Mucosa of descending colon (tissue), 3 donors: ENCODE data around the gene HBZ. TPM values are rescaled to one million over a fixed set of nuclear protein-coding genes. Genes with fewer than 3 reads are reported as not detected.

Source experiments
- ATAC-seq: fragments of 200-7000 bp; cut with Tn5 transposase; one replicate; pipeline ENCODE4 v1.9.1; 2020; ENCODE audit warnings: mild to moderate bottlenecking, moderate library complexity
- DNase-seq, 3 donors: peaks; one replicate each; pipeline ENCODE4 v3.0.0-alpha.2; 2020
- H3K36me3 ChIP-seq: fragments of 200-600 bp; one replicate; pipeline ENCODE4 v1.8.0; 2021; ENCODE audit warnings: low read depth, mild to moderate bottlenecking
- H3K4me1 ChIP-seq: fragments of 200-600 bp; one replicate; pipeline ENCODE4 v1.8.0; 2021; ENCODE audit warnings: low read depth, mild to moderate bottlenecking
- H3K4me3 ChIP-seq: fragments of 200-600 bp; one replicate; pipeline ENCODE4 v1.8.0; 2021; ENCODE audit warnings: mild to moderate bottlenecking
- H3K9me3 ChIP-seq: fragments of 200-600 bp; one replicate; pipeline ENCODE4 v1.8.0; 2021; ENCODE audit warnings: mild to moderate bottlenecking
- intact Hi-C, 2 donors: fragments of 100-400 bp; cut with DNase I in 1 of 2; cut with micrococcal nuclease in 1 of 2; formaldehyde crosslinking; loops; one replicate each; pipeline versions ENCODE4 v1.11.0 to v1.11.1; 2022; cut with DNase I, micrococcal nuclease
- total RNA-seq, 3 donors: library from RNA; stranded (reverse); fragmentation: NEBNext Ultra II Directional in 2 of 3; extraction: Animal tissue kit (Norgen Biotek cat#: 25700) in 2 of 3; gene quantifications; one replicate each; pipeline versions ENCODE4 v1.2.1 to v1.2.4, GENCODE V29; 2021 to 2023
- TF ChIP-seq, protein P1 (sequence below): fragments of 200-600 bp; IDR thresholded peaks from one replicate; pipeline ENCODE4 v1.8.0; 2022; ENCODE audit warnings: antibody characterized with exemption, mild to moderate bottlenecking
- donor health status: DM: no; HTN: no; CAD: no; lungs with moderate emphysema.
- donor health status: DM: no; HTN: no; CAD: no.
- donor health status: DM: no; HTN: yes; CAD: no.

Gene HBZ
- total RNA-seq, 3 donors from 2014 or later: 0.41 TPM; not detected in 2

DNA sequence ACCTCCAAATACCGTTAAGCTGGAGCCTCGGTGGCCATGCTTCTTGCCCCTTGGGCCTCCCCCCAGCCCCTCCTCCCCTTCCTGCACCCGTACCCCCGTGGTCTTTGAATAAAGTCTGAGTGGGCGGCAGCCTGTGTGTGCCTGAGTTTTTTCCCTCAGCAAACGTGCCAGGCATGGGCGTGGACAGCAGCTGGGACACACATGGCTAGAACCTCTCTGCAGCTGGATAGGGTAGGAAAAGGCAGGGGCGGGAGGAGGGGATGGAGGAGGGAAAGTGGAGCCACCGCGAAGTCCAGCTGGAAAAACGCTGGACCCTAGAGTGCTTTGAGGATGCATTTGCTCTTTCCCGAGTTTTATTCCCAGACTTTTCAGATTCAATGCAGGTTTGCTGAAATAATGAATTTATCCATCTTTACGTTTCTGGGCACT, 25.0 kb downstream of the HBZ start:
- intact Hi-C loops: no loop called here
- no peaks in the 10 kb centered on the region for H3K9me3 ChIP-seq
- no peak for ATAC-seq
- TF ChIP-seq, protein P1, sequence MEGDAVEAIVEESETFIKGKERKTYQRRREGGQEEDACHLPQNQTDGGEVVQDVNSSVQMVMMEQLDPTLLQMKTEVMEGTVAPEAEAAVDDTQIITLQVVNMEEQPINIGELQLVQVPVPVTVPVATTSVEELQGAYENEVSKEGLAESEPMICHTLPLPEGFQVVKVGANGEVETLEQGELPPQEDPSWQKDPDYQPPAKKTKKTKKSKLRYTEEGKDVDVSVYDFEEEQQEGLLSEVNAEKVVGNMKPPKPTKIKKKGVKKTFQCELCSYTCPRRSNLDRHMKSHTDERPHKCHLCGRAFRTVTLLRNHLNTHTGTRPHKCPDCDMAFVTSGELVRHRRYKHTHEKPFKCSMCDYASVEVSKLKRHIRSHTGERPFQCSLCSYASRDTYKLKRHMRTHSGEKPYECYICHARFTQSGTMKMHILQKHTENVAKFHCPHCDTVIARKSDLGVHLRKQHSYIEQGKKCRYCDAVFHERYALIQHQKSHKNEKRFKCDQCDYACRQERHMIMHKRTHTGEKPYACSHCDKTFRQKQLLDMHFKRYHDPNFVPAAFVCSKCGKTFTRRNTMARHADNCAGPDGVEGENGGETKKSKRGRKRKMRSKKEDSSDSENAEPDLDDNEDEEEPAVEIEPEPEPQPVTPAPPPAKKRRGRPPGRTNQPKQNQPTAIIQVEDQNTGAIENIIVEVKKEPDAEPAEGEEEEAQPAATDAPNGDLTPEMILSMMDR: no peak
- no peaks in the 10 kb centered on the region for H3K36me3 ChIP-seq
- H3K4me3 ChIP-seq: no peak overlapping the region
- DNase-seq: no peak
- peaks cover 13% of the 10 kb centered on the region for H3K4me1 ChIP-seq

DNA sequence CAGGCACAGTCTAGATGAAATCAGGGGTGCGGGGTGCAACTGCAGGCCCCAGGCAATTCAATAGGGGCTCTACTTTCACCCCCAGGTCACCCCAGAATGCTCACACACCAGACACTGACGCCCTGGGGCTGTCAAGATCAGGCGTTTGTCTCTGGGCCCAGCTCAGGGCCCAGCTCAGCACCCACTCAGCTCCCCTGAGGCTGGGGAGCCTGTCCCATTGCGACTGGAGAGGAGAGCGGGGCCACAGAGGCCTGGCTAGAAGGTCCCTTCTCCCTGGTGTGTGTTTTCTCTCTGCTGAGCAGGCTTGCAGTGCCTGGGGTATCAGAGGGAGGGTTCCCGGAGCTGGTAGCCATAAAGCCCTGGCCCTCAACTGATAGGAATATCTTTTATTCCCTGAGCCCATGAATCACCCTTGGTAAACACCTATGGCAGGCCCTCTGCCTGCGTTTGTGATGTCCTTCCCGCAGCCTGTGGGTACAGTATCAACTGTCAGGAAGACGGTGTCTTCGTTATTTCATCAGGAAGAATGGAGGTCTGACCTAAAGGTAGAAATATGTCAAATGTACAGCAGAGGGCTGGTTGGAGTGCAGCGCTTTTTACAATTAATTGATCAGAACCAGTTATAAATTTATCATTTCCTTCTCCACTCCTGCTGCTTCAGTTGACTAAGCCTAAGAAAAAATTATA, 25.7 kb downstream of the HBZ start:
- DNase-seq (no peak), ATAC-seq (no peak)
- intact Hi-C loops: no loop called here
- Histone ChIP-seq H3K4me3 (no peak overlapping the region), H3K9me3 (no peaks in the 10 kb centered on the region), H3K36me3 (no peaks in the 10 kb centered on the region), H3K4me1 (peaks cover 13% of the 10 kb centered on the region)
- TF ChIP-seq, protein P1: no peak

DNA sequence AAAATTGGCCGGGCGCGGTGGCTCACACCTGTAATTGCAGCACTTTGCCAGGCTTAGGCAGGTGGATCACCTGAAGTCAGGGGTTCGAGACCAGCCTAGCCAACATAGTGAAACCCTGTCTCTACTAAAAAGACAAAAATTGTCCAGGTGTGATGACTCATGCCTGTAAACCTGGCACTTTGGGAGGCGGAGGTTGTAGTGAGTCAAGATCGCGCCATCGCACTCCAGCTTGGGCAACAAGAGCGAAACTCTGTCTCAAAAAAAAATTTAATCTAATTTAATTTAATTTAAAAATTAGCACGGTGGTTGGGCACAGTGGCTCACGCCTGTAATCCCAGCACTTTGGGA, 26.2 kb downstream of the HBZ start:
- DNase-seq (no peak), ATAC-seq (no peak)
- Histone ChIP-seq H3K36me3 (no peaks in the 10 kb centered on the region), H3K9me3 (no peaks in the 10 kb centered on the region), H3K4me3 (no peak overlapping the region), H3K4me1 (peaks cover 13% of the 10 kb centered on the region)
- intact Hi-C loops: no loop called here
- TF ChIP-seq, protein P1: no peak

DNA sequence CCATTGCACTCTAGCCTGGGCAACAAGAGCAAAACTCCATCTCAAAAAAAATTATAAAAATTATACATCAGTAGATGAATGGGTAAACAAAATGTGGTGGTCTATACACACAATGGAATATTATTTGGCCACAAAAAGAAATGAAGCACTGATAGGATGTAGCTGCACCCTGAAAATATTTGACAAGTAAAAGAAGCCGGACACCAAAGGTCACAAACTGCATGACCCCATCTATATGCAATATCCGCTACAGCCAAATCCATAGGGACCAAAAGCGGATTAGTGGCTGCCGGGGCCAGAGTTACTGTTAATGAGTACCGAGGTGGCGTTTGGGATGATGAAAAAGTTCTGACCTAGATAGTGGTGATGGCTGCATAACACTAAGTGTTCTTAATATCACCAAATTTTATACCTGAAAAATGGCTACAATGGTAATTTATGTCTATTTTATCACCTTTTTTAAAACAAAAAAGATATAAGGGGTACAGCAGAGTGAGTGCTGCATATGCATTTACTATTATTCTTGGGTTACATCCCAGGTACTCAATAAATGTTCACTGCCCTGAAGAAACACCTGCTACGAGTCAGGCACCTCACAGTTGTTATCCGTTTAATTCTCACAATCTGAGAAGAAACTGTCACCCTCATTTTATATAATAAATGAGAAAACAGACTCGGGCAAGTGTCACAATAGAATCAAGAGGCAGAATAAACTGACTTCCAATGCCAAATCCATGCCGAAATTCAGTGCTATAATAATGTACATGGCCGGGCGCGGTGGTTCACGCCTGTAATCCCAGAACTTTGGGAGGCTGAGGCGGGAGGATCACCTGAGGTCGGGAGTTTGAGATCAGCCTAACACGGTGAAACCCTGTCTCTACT, 27.0 kb downstream of the HBZ start:
- H3K4me1 ChIP-seq: peaks cover 13% of the 10 kb centered on the region
- ATAC-seq (no peak), DNase-seq (no peak)
- H3K36me3 ChIP-seq: no peaks in the 10 kb centered on the region
- H3K9me3 ChIP-seq: no peaks in the 10 kb centered on the region
- H3K4me3 ChIP-seq: no peak overlapping the region
- intact Hi-C loops: loop anchor here (5.0 kb wide), 1 partner anchor 72 kb away; no protein-coding TSS in a partner anchor
- TF ChIP-seq, protein P1: no peak

DNA sequence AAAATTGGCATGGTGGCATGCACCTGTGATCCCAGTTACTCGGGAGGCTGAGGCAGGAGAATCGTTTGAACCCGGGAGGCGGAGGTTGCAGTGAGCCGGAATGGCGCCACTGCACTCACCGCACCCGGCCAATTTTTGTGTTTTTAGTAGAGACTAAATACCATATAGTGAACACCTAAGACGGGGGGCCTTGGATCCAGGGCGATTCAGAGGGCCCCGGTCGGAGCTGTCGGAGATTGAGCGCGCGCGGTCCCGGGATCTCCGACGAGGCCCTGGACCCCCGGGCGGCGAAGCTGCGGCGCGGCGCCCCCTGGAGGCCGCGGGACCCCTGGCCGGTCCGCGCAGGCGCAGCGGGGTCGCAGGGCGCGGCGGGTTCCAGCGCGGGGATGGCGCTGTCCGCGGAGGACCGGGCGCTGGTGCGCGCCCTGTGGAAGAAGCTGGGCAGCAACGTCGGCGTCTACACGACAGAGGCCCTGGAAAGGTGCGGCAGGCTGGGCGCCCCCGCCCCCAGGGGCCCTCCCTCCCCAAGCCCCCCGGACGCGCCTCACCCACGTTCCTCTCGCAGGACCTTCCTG, 27.7 kb downstream of the HBZ start, which contains the start of gene HBQ1:
Gene HBQ1 (plus strand): TSS at position 359 of the 575 bp plus-strand sequence. CDS start 28 bp downstream, at position 387.
- DNase-seq (no peak), ATAC-seq (peak; percentile 2)
- Histone ChIP-seq H3K4me1 (peaks cover 13% of the 10 kb centered on the region), H3K4me3 (no peak within 1 kb of the TSS), H3K9me3 (no peaks in the 10 kb centered on the region), H3K36me3 (no peaks in the 10 kb centered on the region)
- intact Hi-C loops: loop anchor here (5.0 kb wide), 1 partner anchor 73 kb away; no protein-coding TSS in a partner anchor
- TF ChIP-seq, protein P1: no peak
